ENCODE data around the gene ZNRF1. TPM values are rescaled to one million over a fixed set of nuclear protein-coding genes. Genes with fewer than 3 reads are reported as not detected.

Gene ZNRF1
- total and polyA plus RNA-seq, 2 of the 13 experiments (the other 11 are each of a cell fraction or from before 2014, with no cell fraction given) = 43.9 to 58.7 TPM

DNA sequence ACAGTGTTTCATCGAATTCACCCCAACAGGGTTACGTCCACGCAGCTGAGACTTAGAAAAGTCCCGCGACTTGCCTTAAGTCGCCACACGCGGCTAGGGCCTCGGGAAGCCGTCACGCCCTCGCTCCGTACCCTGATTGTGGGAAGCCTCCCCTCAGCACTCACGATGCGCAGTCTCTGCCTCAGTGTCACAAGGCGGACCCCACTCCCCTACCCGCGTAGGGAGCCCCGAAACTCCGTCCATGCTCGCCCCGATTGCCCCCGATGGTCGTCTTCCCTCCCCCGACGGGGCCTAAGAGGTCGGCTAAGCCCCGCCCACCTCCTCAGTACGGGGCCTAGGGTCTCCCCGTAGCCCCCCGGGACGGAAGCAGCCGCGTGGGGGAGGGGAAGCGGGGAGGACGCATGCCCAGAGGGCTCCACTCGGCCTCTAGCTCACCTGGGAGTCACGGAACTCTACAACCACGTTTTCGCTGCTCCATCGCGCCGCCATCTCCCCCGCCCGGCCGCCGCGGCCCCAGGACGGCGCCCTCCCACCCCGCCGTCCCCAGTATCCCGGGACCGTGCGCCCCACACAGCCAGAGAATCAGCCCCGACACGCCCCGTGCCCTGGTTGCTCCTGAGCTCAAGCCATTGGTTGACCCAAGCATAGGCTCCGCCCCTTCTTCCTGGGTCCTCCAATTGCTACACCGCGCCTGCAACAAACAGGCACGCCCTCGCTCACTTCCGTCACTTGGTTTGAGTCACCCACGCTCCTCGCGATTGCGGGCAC is 14.1 kb upstream of the ZNRF1 start, which contains the start of gene WDR59 (continued):
- TF ChIP-seq, protein P1, sequence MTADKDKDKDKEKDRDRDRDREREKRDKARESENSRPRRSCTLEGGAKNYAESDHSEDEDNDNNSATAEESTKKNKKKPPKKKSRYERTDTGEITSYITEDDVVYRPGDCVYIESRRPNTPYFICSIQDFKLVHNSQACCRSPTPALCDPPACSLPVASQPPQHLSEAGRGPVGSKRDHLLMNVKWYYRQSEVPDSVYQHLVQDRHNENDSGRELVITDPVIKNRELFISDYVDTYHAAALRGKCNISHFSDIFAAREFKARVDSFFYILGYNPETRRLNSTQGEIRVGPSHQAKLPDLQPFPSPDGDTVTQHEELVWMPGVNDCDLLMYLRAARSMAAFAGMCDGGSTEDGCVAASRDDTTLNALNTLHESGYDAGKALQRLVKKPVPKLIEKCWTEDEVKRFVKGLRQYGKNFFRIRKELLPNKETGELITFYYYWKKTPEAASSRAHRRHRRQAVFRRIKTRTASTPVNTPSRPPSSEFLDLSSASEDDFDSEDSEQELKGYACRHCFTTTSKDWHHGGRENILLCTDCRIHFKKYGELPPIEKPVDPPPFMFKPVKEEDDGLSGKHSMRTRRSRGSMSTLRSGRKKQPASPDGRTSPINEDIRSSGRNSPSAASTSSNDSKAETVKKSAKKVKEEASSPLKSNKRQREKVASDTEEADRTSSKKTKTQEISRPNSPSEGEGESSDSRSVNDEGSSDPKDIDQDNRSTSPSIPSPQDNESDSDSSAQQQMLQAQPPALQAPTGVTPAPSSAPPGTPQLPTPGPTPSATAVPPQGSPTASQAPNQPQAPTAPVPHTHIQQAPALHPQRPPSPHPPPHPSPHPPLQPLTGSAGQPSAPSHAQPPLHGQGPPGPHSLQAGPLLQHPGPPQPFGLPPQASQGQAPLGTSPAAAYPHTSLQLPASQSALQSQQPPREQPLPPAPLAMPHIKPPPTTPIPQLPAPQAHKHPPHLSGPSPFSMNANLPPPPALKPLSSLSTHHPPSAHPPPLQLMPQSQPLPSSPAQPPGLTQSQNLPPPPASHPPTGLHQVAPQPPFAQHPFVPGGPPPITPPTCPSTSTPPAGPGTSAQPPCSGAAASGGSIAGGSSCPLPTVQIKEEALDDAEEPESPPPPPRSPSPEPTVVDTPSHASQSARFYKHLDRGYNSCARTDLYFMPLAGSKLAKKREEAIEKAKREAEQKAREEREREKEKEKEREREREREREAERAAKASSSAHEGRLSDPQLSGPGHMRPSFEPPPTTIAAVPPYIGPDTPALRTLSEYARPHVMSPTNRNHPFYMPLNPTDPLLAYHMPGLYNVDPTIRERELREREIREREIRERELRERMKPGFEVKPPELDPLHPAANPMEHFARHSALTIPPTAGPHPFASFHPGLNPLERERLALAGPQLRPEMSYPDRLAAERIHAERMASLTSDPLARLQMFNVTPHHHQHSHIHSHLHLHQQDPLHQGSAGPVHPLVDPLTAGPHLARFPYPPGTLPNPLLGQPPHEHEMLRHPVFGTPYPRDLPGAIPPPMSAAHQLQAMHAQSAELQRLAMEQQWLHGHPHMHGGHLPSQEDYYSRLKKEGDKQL (CRISPR knock-in tag; IDR thresholded peaks at IDR 0.05; ENCODE audit: low read depth) = peak; percentile 10; the same call in 1 of the 2 replicates
- TF ChIP-seq, protein P2, sequence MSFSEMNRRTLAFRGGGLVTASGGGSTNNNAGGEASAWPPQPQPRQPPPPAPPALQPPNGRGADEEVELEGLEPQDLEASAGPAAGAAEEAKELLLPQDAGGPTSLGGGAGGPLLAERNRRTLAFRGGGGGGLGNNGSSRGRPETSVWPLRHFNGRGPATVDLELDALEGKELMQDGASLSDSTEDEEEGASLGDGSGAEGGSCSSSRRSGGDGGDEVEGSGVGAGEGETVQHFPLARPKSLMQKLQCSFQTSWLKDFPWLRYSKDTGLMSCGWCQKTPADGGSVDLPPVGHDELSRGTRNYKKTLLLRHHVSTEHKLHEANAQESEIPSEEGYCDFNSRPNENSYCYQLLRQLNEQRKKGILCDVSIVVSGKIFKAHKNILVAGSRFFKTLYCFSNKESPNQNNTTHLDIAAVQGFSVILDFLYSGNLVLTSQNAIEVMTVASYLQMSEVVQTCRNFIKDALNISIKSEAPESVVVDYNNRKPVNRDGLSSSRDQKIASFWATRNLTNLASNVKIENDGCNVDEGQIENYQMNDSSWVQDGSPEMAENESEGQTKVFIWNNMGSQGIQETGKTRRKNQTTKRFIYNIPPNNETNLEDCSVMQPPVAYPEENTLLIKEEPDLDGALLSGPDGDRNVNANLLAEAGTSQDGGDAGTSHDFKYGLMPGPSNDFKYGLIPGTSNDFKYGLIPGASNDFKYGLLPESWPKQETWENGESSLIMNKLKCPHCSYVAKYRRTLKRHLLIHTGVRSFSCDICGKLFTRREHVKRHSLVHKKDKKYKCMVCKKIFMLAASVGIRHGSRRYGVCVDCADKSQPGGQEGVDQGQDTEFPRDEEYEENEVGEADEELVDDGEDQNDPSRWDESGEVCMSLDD (CRISPR knock-in tag; IDR thresholded peaks at IDR 0.05; ENCODE audit: borderline replicate concordance) = peak; percentile 69; the same call in 1 of the 2 replicates
- TF ChIP-seq TRIM24 (CRISPR knock-in tag; IDR thresholded peaks at IDR 0.05) (no peak), ZNF180 (CRISPR knock-in tag; IDR thresholded peaks at IDR 0.05; ENCODE audit: borderline replicate concordance, low read depth) (no peak; the same call in 1 of the 2 replicates), ZNF605 (CRISPR knock-in tag; IDR thresholded peaks at IDR 0.05) (peak; percentile 84), SYNCRIP (IDR thresholded peaks at IDR 0.05; ENCODE audit: insufficient read depth, low read depth, low read length) (no peak), ZNF501 (CRISPR knock-in tag; IDR thresholded peaks at IDR 0.05) (peak; percentile 36), RELA (CRISPR knock-in tag; IDR thresholded peaks at IDR 0.05) (0 out of 2 replicates have a peak, but pooled peaks have one; percentile 69), ZNF138 (CRISPR knock-in tag; IDR thresholded peaks at IDR 0.05; ENCODE audit: low read depth) (no peak), TP53 (CRISPR knock-in tag; conservative IDR thresholded peaks at IDR 0.05) (0 out of 2 replicates have a peak, but pooled peaks have one; percentile 34), NFRKB (IDR thresholded peaks at IDR 0.05) (no peak), NFYB (CRISPR knock-in tag; IDR thresholded peaks at IDR 0.05) (peak; percentile 92), ZNF547 (CRISPR knock-in tag; IDR thresholded peaks at IDR 0.05) (peak; percentile 97), NPAS2 (CRISPR knock-in tag; IDR thresholded peaks at IDR 0.05; ENCODE audit: borderline replicate concordance) (no peak), CREM (IDR thresholded peaks at IDR 0.05) (peak; percentile 91), CREM (CRISPR knock-in tag; IDR thresholded peaks at IDR 0.05) (no peak), MIER2 (CRISPR knock-in tag; IDR thresholded peaks at IDR 0.05) (0 out of 2 replicates have a peak, but pooled peaks have one; percentile 24), SUZ12 (IDR thresholded peaks at IDR 0.05; ENCODE audit: low read depth, low read length) (no peak), KLF6 (CRISPR knock-in tag; IDR thresholded peaks at IDR 0.05) (peak; percentile 54), SAP130 (CRISPR knock-in tag; IDR thresholded peaks at IDR 0.05; ENCODE audit: low read depth) (peak; percentile 89), ZNF558 (CRISPR knock-in tag; IDR thresholded peaks at IDR 0.05; ENCODE audit: borderline replicate concordance) (peak; percentile 64; the same call in 1 of the 2 replicates)
- TF ChIP-seq, protein P3, sequence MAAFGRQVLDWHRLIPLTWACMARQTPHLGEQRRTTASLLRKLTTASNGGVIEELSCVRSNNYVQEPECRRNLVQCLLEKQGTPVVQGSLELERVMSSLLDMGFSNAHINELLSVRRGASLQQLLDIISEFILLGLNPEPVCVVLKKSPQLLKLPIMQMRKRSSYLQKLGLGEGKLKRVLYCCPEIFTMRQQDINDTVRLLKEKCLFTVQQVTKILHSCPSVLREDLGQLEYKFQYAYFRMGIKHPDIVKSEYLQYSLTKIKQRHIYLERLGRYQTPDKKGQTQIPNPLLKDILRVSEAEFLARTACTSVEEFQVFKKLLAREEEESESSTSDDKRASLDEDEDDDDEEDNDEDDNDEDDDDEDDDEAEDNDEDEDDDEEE (CRISPR knock-in tag; IDR thresholded peaks at IDR 0.05) = peak; percentile 49

Measured in HepG2 (cell line).